ENCODE results near the gene SLC5A4.
"Not testable (repeated sequence)": the region's sequence is repeated elsewhere in the genome, so short reads cannot be mapped to it uniquely, and the experiment has no call there.

Gene SLC5A4

GRCh38 chr22:32255217-32255616 lies at the start of gene SLC5A4:
Gene SLC5A4 (minus strand): TSS chr22:32255347. CDS start chr22:32255329, 18 bp downstream.
- DNase-seq (ENCODE audit: low read depth): no peak

- DNase-seq (ENCODE audit: low read depth): not testable (repeated sequence)
Observed at GRCh38 chr22:32293921-32294320, 38.8 kb upstream of the SLC5A4 start.

DNA sequence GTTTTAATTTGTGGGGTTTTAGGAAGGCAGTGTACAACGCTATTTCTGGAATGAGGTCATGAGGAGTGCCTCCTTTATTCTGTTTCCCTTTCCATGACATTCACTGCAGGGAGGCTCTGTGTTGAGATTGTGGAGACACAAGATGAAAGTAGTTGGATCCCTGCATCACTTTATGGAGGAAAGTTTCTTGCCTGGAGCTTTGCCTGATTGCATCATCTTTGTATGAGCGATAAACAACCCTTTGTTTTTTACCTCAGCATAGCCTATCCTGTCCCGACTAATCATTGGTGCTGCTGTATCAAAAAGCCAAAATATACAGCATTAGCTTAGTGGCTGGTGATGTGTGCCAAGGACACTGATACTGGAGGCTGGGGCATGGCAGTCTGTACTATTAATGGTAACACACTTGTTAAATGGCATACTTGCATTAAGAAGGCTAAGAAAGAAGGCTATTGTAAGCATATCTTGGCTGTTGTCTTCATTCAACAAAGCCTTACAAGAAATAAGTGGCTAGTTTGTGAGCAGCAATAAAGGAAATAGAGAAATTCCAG lies 31.2 kb upstream of the SLC5A4 start:
- no peak for DNase-seq (ENCODE audit: low read depth)

GRCh38 chr22:32281072-32281471 lies 25.9 kb upstream of the SLC5A4 start:
- DNase-seq (ENCODE audit: low read depth): no peak

GRCh38 chr22:32275353-32275752 lies 20.2 kb upstream of the SLC5A4 start:
- not testable (repeated sequence) for DNase-seq (ENCODE audit: low read depth)

DNA sequence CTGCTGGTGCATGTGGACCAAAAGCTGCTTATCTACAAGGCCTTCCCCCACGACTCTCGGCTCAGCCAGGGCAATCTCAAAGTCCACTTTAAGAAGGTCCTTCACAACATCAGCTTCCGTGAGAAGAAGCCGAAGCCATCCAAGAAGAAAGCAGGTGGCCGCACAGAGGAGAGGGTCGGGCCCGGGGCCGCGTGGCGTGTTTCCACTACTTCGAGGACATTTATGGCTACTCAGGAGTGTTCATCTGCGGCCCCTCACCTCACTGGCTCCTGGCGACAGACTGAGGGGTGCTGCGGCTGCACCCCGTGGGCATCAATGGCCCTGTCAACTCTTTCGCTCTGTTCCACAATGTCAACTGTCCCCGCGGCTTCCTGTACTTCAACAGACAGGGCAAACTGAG lies 16.2 kb upstream of the SLC5A4 start:
- DNase-seq (ENCODE audit: low read depth): no peak

DNA sequence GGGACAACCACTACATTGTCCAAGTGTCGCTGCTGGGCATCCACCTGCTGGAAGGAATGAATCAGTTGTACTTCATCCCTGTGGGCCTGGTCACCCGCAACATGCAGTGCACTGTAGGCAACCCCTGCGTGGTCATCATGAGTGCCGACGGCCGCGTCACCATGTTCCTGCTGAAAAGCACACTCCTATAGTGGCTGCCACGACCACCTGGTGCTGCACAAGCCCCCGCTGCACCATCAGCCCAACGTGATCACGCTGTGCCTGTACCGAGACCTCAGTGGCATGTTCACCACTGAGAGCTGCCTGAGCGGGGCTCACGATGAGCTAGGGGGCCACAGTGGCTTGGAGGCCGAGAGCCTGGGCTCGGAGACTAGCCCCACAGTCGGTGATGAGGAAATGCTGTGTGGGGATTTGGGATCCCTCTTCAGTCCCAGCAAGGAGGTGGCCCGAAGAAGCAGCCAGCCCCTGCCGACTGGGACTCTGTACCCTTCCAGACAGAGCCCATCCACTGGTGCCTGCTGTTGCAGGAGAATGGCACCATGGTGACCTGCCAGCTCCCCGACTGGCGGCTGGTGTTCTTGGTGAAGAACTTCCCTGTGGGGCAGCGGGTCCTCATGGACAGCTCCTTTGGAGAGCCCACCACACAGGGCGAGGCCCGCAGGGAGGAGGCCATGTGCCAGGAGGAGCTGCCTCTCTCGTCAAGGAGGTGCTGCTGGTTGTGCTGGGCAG lies 15.7 kb upstream of the SLC5A4 start:
- DNase-seq (ENCODE audit: low read depth): no peak

- no peak for DNase-seq (ENCODE audit: low read depth)
Observed at GRCh38 chr22:32269316-32269715, 14.2 kb upstream of the SLC5A4 start.

DNA sequence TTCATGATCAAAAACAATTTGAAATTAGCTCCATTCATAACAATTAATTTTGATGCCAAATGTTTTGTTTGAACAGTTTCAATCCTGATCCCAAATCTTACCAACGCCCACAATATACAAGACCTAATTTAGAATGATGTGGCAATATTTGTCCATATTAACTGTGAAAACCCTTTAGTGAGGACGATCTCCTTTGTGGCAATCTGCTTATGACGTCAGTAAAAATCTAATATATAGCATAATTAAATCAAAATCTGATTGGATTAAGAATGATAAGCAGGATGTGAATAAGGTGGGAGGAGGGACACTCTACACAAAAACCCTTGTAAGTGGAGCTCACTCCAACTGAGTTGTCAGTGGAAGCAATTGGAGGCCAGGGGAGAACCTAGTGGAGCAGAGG lies 11.9 kb upstream of the SLC5A4 start:
- no peak for DNase-seq (ENCODE audit: low read depth)

DNA sequence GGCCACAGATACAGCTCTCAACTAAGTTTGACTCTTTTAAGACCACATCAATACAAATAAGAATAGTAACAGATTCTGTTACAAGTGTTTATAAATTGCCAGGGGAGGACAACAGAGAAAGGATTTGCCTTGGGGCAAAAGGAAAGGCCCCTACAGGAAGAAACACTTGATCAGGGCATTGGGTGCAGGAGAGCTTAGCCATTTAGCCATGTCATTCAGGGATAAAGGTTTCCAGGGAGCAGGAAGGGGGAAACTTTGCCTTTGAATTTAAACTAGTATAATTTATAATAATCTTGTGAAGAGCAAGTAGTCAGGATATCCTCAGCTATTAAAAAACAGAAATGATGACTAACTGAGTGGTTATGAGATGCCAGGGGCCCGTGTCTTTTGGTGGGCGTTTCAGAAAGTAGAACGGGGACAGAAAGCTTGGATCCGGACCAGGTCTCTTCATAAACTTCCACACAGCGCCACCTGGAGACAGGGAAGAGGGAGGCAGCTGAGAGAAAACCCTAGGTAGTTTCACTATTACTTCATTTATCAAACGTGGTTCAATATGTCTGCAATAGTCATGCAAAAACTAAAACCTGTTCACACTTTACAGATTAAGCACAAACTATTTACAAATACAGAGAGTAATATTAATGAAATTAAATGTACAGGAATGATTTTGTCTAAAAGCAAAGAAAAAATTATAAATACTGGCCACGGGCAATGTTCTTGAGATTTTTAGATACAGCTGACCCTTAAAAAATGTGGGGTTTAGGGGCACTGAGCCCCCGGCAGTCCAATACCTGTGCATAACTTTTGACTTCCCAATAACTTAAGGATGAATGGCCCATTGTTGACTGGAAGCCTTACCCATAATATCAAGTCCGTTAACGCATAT lies 11.0 kb upstream of the SLC5A4 start:
- DNase-seq (ENCODE audit: low read depth): peak; percentile 72

DNA sequence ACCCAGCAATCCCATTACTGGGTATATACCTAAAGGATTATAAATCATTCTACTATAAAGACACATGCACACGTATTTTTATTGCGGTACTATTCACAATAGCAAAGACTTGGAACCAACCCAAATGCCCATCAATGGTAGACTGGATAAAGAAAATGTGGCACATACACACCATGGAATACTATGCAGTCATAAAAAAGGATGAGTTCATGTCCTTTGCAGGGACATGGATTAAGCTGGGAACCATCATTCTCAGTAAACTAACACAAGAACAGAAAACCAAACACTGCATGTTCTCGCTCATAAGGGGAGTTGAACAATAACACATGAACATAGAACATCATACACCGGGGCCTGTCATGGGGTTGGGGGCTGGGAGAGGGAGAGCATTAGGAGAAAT lies 8.5 kb upstream of the SLC5A4 start:
- DNase-seq (ENCODE audit: low read depth): not testable (repeated sequence)

DNA sequence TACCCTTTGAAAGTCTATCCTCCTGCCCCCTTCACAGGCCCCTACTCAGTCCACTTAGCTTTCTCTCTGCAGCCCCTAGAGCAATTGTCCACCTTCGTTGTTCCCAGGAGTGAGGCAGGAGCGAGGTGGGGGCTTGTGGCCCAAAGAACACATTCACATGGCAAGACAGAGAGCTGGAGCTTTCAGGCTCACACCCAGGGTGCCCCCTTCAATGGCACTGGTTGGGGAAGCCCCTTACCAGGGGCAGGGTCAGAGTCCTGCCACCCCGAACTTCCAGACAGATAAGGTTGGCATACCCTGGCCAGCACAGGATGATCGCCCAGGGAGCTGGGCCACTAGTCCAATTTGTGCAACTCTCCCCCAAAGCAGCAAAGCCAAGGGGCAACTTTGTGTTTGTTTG lies 6.2 kb upstream of the SLC5A4 start:
- no peak for DNase-seq (ENCODE audit: low read depth)

- no peak for DNase-seq (ENCODE audit: low read depth)
Observed at GRCh38 chr22:32258791-32259190, 3.6 kb upstream of the SLC5A4 start.

- DNase-seq (ENCODE audit: low read depth): no peak
Observed at GRCh38 chr22:32255726-32256125, 579 bp upstream of the SLC5A4 start.

GRCh38 chr22:32249231-32249630 lies 5.9 kb downstream of the SLC5A4 start:
- no peak for DNase-seq (ENCODE audit: low read depth)

- no peak for DNase-seq (ENCODE audit: low read depth)
Observed at GRCh38 chr22:32248276-32248675, 6.9 kb downstream of the SLC5A4 start.

GRCh38 chr22:32246166-32246565 lies 9.0 kb downstream of the SLC5A4 start:
- no peak for DNase-seq (ENCODE audit: low read depth)

DNA sequence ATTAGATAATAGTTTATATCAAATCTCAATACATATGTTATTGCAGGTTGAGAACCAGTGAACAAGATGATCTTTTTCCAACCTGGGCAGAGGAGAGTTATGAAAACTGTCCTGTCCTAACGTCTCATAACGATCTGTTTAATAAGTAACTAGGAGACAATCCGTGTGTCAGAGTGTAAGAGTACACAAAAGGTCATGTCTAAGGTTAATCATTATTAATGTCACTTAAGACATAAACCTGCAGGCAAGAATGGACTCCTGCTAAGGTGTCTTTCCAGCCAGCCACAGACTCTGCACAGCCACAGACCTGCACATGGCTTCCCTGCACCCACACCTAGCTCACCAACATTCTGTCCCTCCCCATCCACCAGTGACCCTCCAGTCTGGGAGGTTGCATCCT lies 10.1 kb downstream of the SLC5A4 start:
- no peak for DNase-seq (ENCODE audit: low read depth)

GRCh38 chr22:32244547-32244946 lies 10.6 kb downstream of the SLC5A4 start:
- DNase-seq (ENCODE audit: low read depth): no peak

- no peak for DNase-seq (ENCODE audit: low read depth)
Observed at GRCh38 chr22:32240461-32240860, 14.7 kb downstream of the SLC5A4 start.

DNA sequence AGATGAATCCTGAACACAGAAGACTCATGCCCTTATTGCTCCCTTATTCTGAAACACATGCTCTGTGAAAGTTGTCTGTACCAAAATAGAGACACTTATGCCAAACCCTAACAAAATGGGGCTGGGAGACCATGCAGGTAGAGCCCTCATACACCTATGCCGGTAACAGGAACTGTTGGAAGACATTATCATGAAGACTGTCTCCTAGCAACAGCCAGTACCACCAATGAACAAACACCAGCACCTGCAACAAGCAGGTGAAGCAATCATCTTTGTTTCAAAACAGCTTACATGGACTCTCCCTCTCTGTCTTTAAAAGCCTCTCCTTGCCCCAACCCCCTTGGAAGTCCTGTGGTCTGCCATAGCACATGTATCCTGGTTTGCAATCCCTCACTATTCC lies 17.2 kb downstream of the SLC5A4 start:
- DNase-seq (ENCODE audit: low read depth): no peak

DNA sequence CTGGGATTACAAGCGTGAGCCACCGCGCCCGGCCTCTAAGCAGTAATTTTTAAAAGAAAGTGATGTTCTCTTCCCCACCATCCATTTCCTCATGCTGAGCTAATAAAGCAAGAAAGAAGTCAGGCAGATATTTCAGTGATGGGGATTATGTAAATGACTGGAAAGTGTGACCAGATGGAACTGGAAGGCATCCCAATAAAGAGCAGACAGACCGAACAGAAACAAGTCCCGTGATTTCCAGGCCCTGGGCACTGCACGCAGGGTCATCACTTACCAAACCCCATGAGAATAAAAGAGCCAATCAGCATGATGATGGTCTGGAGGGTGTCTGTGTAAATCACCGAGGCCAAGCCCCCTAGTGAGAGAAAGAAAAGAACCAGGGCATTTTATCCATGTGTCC lies 18.2 kb downstream of the SLC5A4 start:
- DNase-seq (ENCODE audit: low read depth): no peak

- no peak for DNase-seq (ENCODE audit: low read depth)
Observed at GRCh38 chr22:32233091-32233490, 22.1 kb downstream of the SLC5A4 start.
